Left cardiac atrium (tissue), 2 donors: ENCODE data around the gene APOA1. TPM values are rescaled to one million over a fixed set of nuclear protein-coding genes. Genes with fewer than 3 reads are reported as not detected.

Experiments
- total RNA-seq, 2 donors: library from RNA; stranded (reverse); fragmentation: NEBNext Ultra II Directional; extraction: Animal tissue kit (Norgen Biotek cat#: 25700); gene quantifications; one replicate each; pipeline ENCODE4 v1.2.1, GENCODE V29; 2021
- donor health status: DM: no; HTN: yes; CAD: no; lungs with severe emphysema.
- donor health status: DM: yes; HTN: yes; CAD: no.

The APOA1 gene
- total RNA-seq, 2 donors from 2014 or later = 0.99 to 1.2 TPM

Other genes starting within 250 kb of the APOA1 start
- 1 to 10 TPM; 8.1 to 8.2 TPM for gene BUD13, start 64.6 kb downstream of the APOA1 start, total RNA-seq
- gene ZPR1, start 49.6 kb downstream of the APOA1 start, total RNA-seq = 10 to 100 TPM; 23.0 to 33.9 TPM
- gene APOA5, start 45.7 kb downstream of the APOA1 start, total RNA-seq = not detected
- not detected for gene APOA4, start 14.3 kb downstream of the APOA1 start, total RNA-seq
- not detected for gene APOC3, start 7.7 kb downstream of the APOA1 start, total RNA-seq